ENCODE data around the gene MALSU1. TPM values are rescaled to one million over a fixed set of nuclear protein-coding genes. Genes with fewer than 3 reads are reported as not detected.
A peak's percentile ranks its signal among the peaks of the same experiment; 100 is the strongest.

The MALSU1 gene
- total and polyA plus RNA-seq, 2 donors (not counting 1 experiment from before 2014, with no cell fraction given) = 54.8 to 77.6 TPM

GRCh38 chr7:23276947-23277346 is 22.2 kb upstream of the MALSU1 start:
- no peak overlapping the region for H3K4me2 ChIP-seq (ENCODE audit: extremely low read depth, insufficient read depth, low read length)
- no peak for DNase-seq (ENCODE audit: low read depth in 2 of 2)
- H3K4me3 ChIP-seq (replicated peaks in 1 of 4; ENCODE audit: control extremely low read depth in 1 of 4, insufficient read depth in 1 of 4, low read depth in 3 of 4, low read length in 4 of 4) = no peak overlapping the region
- H3K79me2 ChIP-seq (ENCODE audit: control insufficient read depth, insufficient read depth, low read length) = no peaks in the 10 kb centered on the region
- no peaks in the 10 kb centered on the region for H4K20me1 ChIP-seq (ENCODE audit: control insufficient read depth, extremely low read depth, insufficient read depth, low read length)
- H3K27ac ChIP-seq (ENCODE audit: insufficient read depth, low read length) = no peak overlapping the region
- no peaks in the 10 kb centered on the region for H3K9me3 ChIP-seq (ENCODE audit: control insufficient read depth, insufficient read depth, low read depth, low read length)
- H3K36me3 ChIP-seq (ENCODE audit: control insufficient read depth, insufficient read depth, low read length) = no peaks in the 10 kb centered on the region
- H3K4me1 ChIP-seq (ENCODE audit: control insufficient read depth, extremely low read depth, insufficient read depth, low read length) = no peaks in the 10 kb centered on the region
- no peaks in the 10 kb centered on the region for H3K27me3 ChIP-seq (ENCODE audit: control insufficient read depth, insufficient read depth, low read length)
- TF ChIP-seq CTCF (conservative IDR thresholded peaks at IDR 0.05 in 1 of 2, IDR thresholded peaks at IDR 0.05 in 1 of 2; ENCODE audit: low read depth in 1 of 2, low read length in 2 of 2) (no peak), EZH2 (IDR thresholded peaks at IDR 0.05; ENCODE audit: low read length, missing control alignments) (no peak)
- H3K9ac ChIP-seq (ENCODE audit: insufficient read depth, low read length) = no peak overlapping the region
- H2AFZ ChIP-seq (ENCODE audit: low read length) = no peak overlapping the region

- Histone ChIP-seq H3K4me3 (replicated peaks in 1 of 4; ENCODE audit: control extremely low read depth in 1 of 4, insufficient read depth in 1 of 4, low read depth in 3 of 4, low read length in 4 of 4) (no peak overlapping the region), H3K9me3 (ENCODE audit: control insufficient read depth, insufficient read depth, low read depth, low read length) (no peaks in the 10 kb centered on the region), H2AFZ (ENCODE audit: low read length) (no peak overlapping the region), H3K4me2 (ENCODE audit: extremely low read depth, insufficient read depth, low read length) (no peak overlapping the region), H3K27me3 (ENCODE audit: control insufficient read depth, insufficient read depth, low read length) (no peaks in the 10 kb centered on the region), H4K20me1 (ENCODE audit: control insufficient read depth, extremely low read depth, insufficient read depth, low read length) (no peaks in the 10 kb centered on the region), H3K9ac (ENCODE audit: insufficient read depth, low read length) (no peak overlapping the region), H3K79me2 (ENCODE audit: control insufficient read depth, insufficient read depth, low read length) (no peaks in the 10 kb centered on the region), H3K36me3 (ENCODE audit: control insufficient read depth, insufficient read depth, low read length) (no peaks in the 10 kb centered on the region), H3K4me1 (ENCODE audit: control insufficient read depth, extremely low read depth, insufficient read depth, low read length) (no peaks in the 10 kb centered on the region), H3K27ac (ENCODE audit: insufficient read depth, low read length) (no peak overlapping the region)
- peak; percentile 52 to 80 for DNase-seq (ENCODE audit: low read depth in 2 of 2)
- peak; percentile 92 to 94 for TF ChIP-seq CTCF (conservative IDR thresholded peaks at IDR 0.05 in 1 of 2, IDR thresholded peaks at IDR 0.05 in 1 of 2; ENCODE audit: low read depth in 1 of 2, low read length in 2 of 2)
- TF ChIP-seq EZH2 (IDR thresholded peaks at IDR 0.05; ENCODE audit: low read length, missing control alignments) = no peak
Observed at GRCh38 chr7:23277359-23277989, 21.7 kb upstream of the MALSU1 start.

- Histone ChIP-seq H4K20me1 (ENCODE audit: control insufficient read depth, extremely low read depth, insufficient read depth, low read length) (no peaks in the 10 kb centered on the region), H3K36me3 (ENCODE audit: control insufficient read depth, insufficient read depth, low read length) (no peaks in the 10 kb centered on the region), H3K9me3 (ENCODE audit: control insufficient read depth, insufficient read depth, low read depth, low read length) (no peaks in the 10 kb centered on the region), H2AFZ (ENCODE audit: low read length) (no peak overlapping the region), H3K27ac (ENCODE audit: insufficient read depth, low read length) (no peak overlapping the region), H3K4me2 (ENCODE audit: extremely low read depth, insufficient read depth, low read length) (no peak overlapping the region), H3K9ac (ENCODE audit: insufficient read depth, low read length) (no peak overlapping the region), H3K79me2 (ENCODE audit: control insufficient read depth, insufficient read depth, low read length) (no peaks in the 10 kb centered on the region), H3K4me3 (replicated peaks in 1 of 4; ENCODE audit: control extremely low read depth in 1 of 4, insufficient read depth in 1 of 4, low read depth in 3 of 4, low read length in 4 of 4) (no peak overlapping the region), H3K4me1 (ENCODE audit: control insufficient read depth, extremely low read depth, insufficient read depth, low read length) (no peaks in the 10 kb centered on the region), H3K27me3 (ENCODE audit: control insufficient read depth, insufficient read depth, low read length) (no peaks in the 10 kb centered on the region)
- DNase-seq (ENCODE audit: low read depth in 2 of 2) = no peak
- TF ChIP-seq CTCF (conservative IDR thresholded peaks at IDR 0.05 in 1 of 2, IDR thresholded peaks at IDR 0.05 in 1 of 2; ENCODE audit: low read depth in 1 of 2, low read length in 2 of 2) (no peak), EZH2 (IDR thresholded peaks at IDR 0.05; ENCODE audit: low read length, missing control alignments) (no peak)
Observed at GRCh38 chr7:23279819-23280525, 19.2 kb upstream of the MALSU1 start.

Data from fibroblast of lung (primary cell).